HL-60/S4 (cell line): ENCODE results near the gene ADCY5.

Experiments used
- in situ Hi-C: fragments of 300-500 bp; cut with MboI; formaldehyde crosslinking; loops from 2 replicates; pipeline ENCODE4 v1.14.3; 2022; ENCODE audit warnings: low sequenced_read_pairs

The ADCY5 gene

GRCh38 chr3:123312331-123313265 is 136.3 kb downstream of the ADCY5 start:
- in situ Hi-C loops: no loop called here

- in situ Hi-C loops: no loop called here
Measured at GRCh38 chr3:123311201-123311600, 137.7 kb downstream of the ADCY5 start.

GRCh38 chr3:123310741-123311140 is 138.1 kb downstream of the ADCY5 start:
- in situ Hi-C loops: no loop called here

- in situ Hi-C loops: no loop called here
Measured at GRCh38 chr3:123310186-123310585, 138.7 kb downstream of the ADCY5 start.

- in situ Hi-C loops: no loop called here
Measured at GRCh38 chr3:123307064-123307463, 141.8 kb downstream of the ADCY5 start.

- in situ Hi-C loops: no loop called here
Measured at GRCh38 chr3:123305192-123305591, 143.7 kb downstream of the ADCY5 start.

- in situ Hi-C loops: no loop called here
Measured at GRCh38 chr3:123303976-123304560, 144.8 kb downstream of the ADCY5 start.

GRCh38 chr3:123302961-123303360 is 145.9 kb downstream of the ADCY5 start:
- in situ Hi-C loops: no loop called here

- in situ Hi-C loops: no loop called here
Measured at GRCh38 chr3:123301331-123302184, 147.3 kb downstream of the ADCY5 start.

GRCh38 chr3:123300583-123300982 is 148.3 kb downstream of the ADCY5 start:
- in situ Hi-C loops: no loop called here

- in situ Hi-C loops: no loop called here
Measured at GRCh38 chr3:123300056-123300455, 148.8 kb downstream of the ADCY5 start.

GRCh38 chr3:123299581-123299980 is 149.3 kb downstream of the ADCY5 start:
- in situ Hi-C loops: no loop called here

- in situ Hi-C loops: no loop called here
Measured at GRCh38 chr3:123298903-123299302, 150.0 kb downstream of the ADCY5 start.

GRCh38 chr3:123297627-123297899 is 151.3 kb downstream of the ADCY5 start:
- in situ Hi-C loops: no loop called here

GRCh38 chr3:123296836-123297626 is 151.9 kb downstream of the ADCY5 start:
- in situ Hi-C loops: no loop called here

GRCh38 chr3:123296261-123296660 is 152.6 kb downstream of the ADCY5 start:
- in situ Hi-C loops: no loop called here

GRCh38 chr3:123295901-123296250 is 153.0 kb downstream of the ADCY5 start:
- in situ Hi-C loops: no loop called here

- in situ Hi-C loops: no loop called here
Measured at GRCh38 chr3:123295171-123295900, 153.6 kb downstream of the ADCY5 start.

- in situ Hi-C loops: no loop called here
Measured at GRCh38 chr3:123294296-123294938, 154.5 kb downstream of the ADCY5 start.
